ENCODE measurements around the gene DIO3. TPM values are rescaled to one million over a fixed set of nuclear protein-coding genes. Genes with fewer than 3 reads are reported as not detected.

The DIO3 gene
- total and polyA plus RNA-seq, 2 experiments from 2014 or later, result 0.18 TPM; not detected in 1

- Histone ChIP-seq H3K4me3 (no peak overlapping the region), H3K9me3 (ENCODE audit: low read depth) (no peaks in the 10 kb centered on the region), H3K36me3 (no peaks in the 10 kb centered on the region), H3K27me3 (no peaks in the 10 kb centered on the region), H3K27ac (no peak overlapping the region), H3K4me1 (ENCODE audit: low read depth) (no peaks in the 10 kb centered on the region)
- TF ChIP-seq CTCF (IDR thresholded peaks at IDR 0.05; ENCODE audit: low read depth, low read length), result no peak
- no peak for DNase-seq (ENCODE audit: low read depth in 1 of 2, low spot score in 1 of 2)
Measured at GRCh38 chr14:101518611-101519473, 42.5 kb upstream of the DIO3 start.

GRCh38 chr14:101520621-101521472 is 40.4 kb upstream of the DIO3 start:
- peak in 1 of 2 donors; percentile 76 for DNase-seq (ENCODE audit: low read depth in 1 of 2, low spot score in 1 of 2)
- Histone ChIP-seq H3K4me3 (no peak overlapping the region), H3K27ac (no peak overlapping the region), H3K9me3 (ENCODE audit: low read depth) (no peaks in the 10 kb centered on the region), H3K4me1 (ENCODE audit: low read depth) (no peaks in the 10 kb centered on the region), H3K27me3 (no peaks in the 10 kb centered on the region), H3K36me3 (no peaks in the 10 kb centered on the region)
- TF ChIP-seq CTCF (IDR thresholded peaks at IDR 0.05; ENCODE audit: low read depth, low read length), result no peak

- H3K9me3 ChIP-seq (ENCODE audit: low read depth), result no peaks in the 10 kb centered on the region
- H3K4me3 ChIP-seq, result no peak overlapping the region
- no peak for TF ChIP-seq CTCF (IDR thresholded peaks at IDR 0.05; ENCODE audit: low read depth, low read length)
- no peaks in the 10 kb centered on the region for H3K36me3 ChIP-seq
- H3K27me3 ChIP-seq, result no peaks in the 10 kb centered on the region
- no peaks in the 10 kb centered on the region for H3K4me1 ChIP-seq (ENCODE audit: low read depth)
- DNase-seq (ENCODE audit: low read depth in 1 of 2, low spot score in 1 of 2), result no peak
- no peak overlapping the region for H3K27ac ChIP-seq
Measured at GRCh38 chr14:101521473-101521915, 39.8 kb upstream of the DIO3 start.

- no peak for DNase-seq (ENCODE audit: low read depth in 1 of 2, low spot score in 1 of 2)
- Histone ChIP-seq H3K9me3 (ENCODE audit: low read depth) (no peaks in the 10 kb centered on the region), H3K4me3 (no peak overlapping the region), H3K27me3 (no peaks in the 10 kb centered on the region), H3K4me1 (ENCODE audit: low read depth) (no peaks in the 10 kb centered on the region), H3K36me3 (no peaks in the 10 kb centered on the region), H3K27ac (no peak overlapping the region)
- no peak for TF ChIP-seq CTCF (IDR thresholded peaks at IDR 0.05; ENCODE audit: low read depth, low read length)
Measured at GRCh38 chr14:101521978-101522377, 39.3 kb upstream of the DIO3 start.

- no peak for TF ChIP-seq CTCF (IDR thresholded peaks at IDR 0.05; ENCODE audit: low read depth, low read length)
- Histone ChIP-seq H3K4me3 (no peak overlapping the region), H3K27ac (no peak overlapping the region), H3K9me3 (ENCODE audit: low read depth) (no peaks in the 10 kb centered on the region), H3K36me3 (no peaks in the 10 kb centered on the region), H3K27me3 (no peaks in the 10 kb centered on the region), H3K4me1 (ENCODE audit: low read depth) (no peaks in the 10 kb centered on the region)
- DNase-seq (ENCODE audit: low read depth in 1 of 2, low spot score in 1 of 2), result peak in 1 of 2 donors; percentile 12
Measured at GRCh38 chr14:101525640-101526527, 35.4 kb upstream of the DIO3 start.

Data from cardiac muscle cell (in vitro differentiated cells and primary cell).